ENCODE measurements around the gene MYH14. TPM values are rescaled to one million over a fixed set of nuclear protein-coding genes. Genes with fewer than 3 reads are reported as not detected.
A peak's percentile ranks its signal among the peaks of the same experiment; 100 is the strongest.

MYH14 gene
- total and polyA plus RNA-seq, 3 experiments from 2014 or later: not detected

- no peak for DNase-seq
- no peaks in the 10 kb centered on the region for H3K9me3 ChIP-seq (ENCODE audit: low read length)
- ChIA-PET CTCF (no interaction called here), POLR2A (no interaction called here)
- no peak overlapping the region for H3K27ac Mint-ChIP-seq
- no peak overlapping the region for H3K27ac ChIP-seq (ENCODE audit: low read depth, low read length)
- peaks cover 35 to 63% of the 10 kb centered on the region in 2 donors for H3K27me3 Mint-ChIP-seq
- H3K9me3 Mint-ChIP-seq: peaks cover 0 to 2% (median 0%) of the 10 kb centered on the region in 5 donors
- no peaks in the 10 kb centered on the region for H3K27me3 ChIP-seq (ENCODE audit: insufficient read depth, low read length, poor library complexity, severe bottlenecking)
- peaks cover 4% of the 10 kb centered on the region for H3K4me1 ChIP-seq (ENCODE audit: insufficient read depth, low read length)
- H3K36me3 Mint-ChIP-seq: no peaks in the 10 kb centered on the region
- peaks cover 4 to 13% (median 8%) of the 10 kb centered on the region in 3 donors for H3K4me1 Mint-ChIP-seq
- H3K4me3 ChIP-seq (ENCODE audit: low read length): no peak overlapping the region
- no peaks in the 10 kb centered on the region for H3K36me3 ChIP-seq (ENCODE audit: insufficient read depth, low read length)
- H3K4me3 Mint-ChIP-seq: no peak overlapping the region
These were observed 115.7 kb downstream of the MYH14 start for GRCh38 chr19:50319156-50319555.

- ChIA-PET POLR2A (no interaction called here), CTCF (no interaction called here)
- Histone ChIP-seq H3K27ac (ENCODE audit: low read depth, low read length) (no peak overlapping the region), H3K27me3 (ENCODE audit: insufficient read depth, low read length, poor library complexity, severe bottlenecking) (no peaks in the 10 kb centered on the region), H3K36me3 (ENCODE audit: insufficient read depth, low read length) (no peaks in the 10 kb centered on the region), H3K4me3 (ENCODE audit: low read length) (no peak overlapping the region), H3K4me1 (ENCODE audit: insufficient read depth, low read length) (peaks cover 4% of the 10 kb centered on the region), H3K9me3 (ENCODE audit: low read length) (no peaks in the 10 kb centered on the region)
- Mint-ChIP-seq H3K27me3 (peaks cover 37 to 63% of the 10 kb centered on the region in 2 donors), H3K4me3 (no peak overlapping the region), H3K36me3 (no peaks in the 10 kb centered on the region), H3K9me3 (peaks cover 0 to 4% (median 0%) of the 10 kb centered on the region in 5 donors), H3K4me1 (peaks cover 8 to 14% (median 8%) of the 10 kb centered on the region in 3 donors), H3K27ac (no peak overlapping the region)
- DNase-seq: no peak
These were observed 116.6 kb downstream of the MYH14 start for GRCh38 chr19:50320051-50320450.

- ChIA-PET POLR2A (no interaction called here), CTCF (no interaction called here)
- no peak overlapping the region for H3K27ac ChIP-seq (ENCODE audit: low read depth, low read length)
- peaks cover 4% of the 10 kb centered on the region for H3K4me1 ChIP-seq (ENCODE audit: insufficient read depth, low read length)
- H3K4me3 Mint-ChIP-seq: no peak overlapping the region
- no peaks in the 10 kb centered on the region for H3K9me3 ChIP-seq (ENCODE audit: low read length)
- H3K27me3 ChIP-seq (ENCODE audit: insufficient read depth, low read length, poor library complexity, severe bottlenecking): no peaks in the 10 kb centered on the region
- no peak for DNase-seq
- no peaks in the 10 kb centered on the region for H3K36me3 ChIP-seq (ENCODE audit: insufficient read depth, low read length)
- peaks cover 38 to 63% of the 10 kb centered on the region in 2 donors for H3K27me3 Mint-ChIP-seq
- H3K27ac Mint-ChIP-seq: no peak overlapping the region
- no peak overlapping the region for H3K4me3 ChIP-seq (ENCODE audit: low read length)
- no peaks in the 10 kb centered on the region for H3K36me3 Mint-ChIP-seq
- peaks cover 9 to 11% (median 9%) of the 10 kb centered on the region in 3 donors for H3K4me1 Mint-ChIP-seq
- peaks cover 0 to 4% (median 0%) of the 10 kb centered on the region in 5 donors for H3K9me3 Mint-ChIP-seq
These were observed 117.2 kb downstream of the MYH14 start for GRCh38 chr19:50320596-50320995.

- Mint-ChIP-seq H3K27me3 (peaks cover 38 to 55% of the 10 kb centered on the region in 2 donors), H3K4me1 (peaks cover 7 to 18% (median 13%) of the 10 kb centered on the region in 3 donors), H3K4me3 (no peak overlapping the region), H3K9me3 (peaks cover 0 to 5% (median 2%) of the 10 kb centered on the region in 5 donors), H3K36me3 (no peaks in the 10 kb centered on the region), H3K27ac (no peak overlapping the region)
- ChIA-PET POLR2A (no interaction called here), CTCF (interaction anchor here (0.6 kb wide), 1 partner anchor 14 kb away, joined by 3 read pairs; no protein-coding TSS in a partner anchor)
- no peak overlapping the region for H3K4me3 ChIP-seq (ENCODE audit: low read length)
- H3K27ac ChIP-seq (ENCODE audit: low read depth, low read length): no peak overlapping the region
- H3K4me1 ChIP-seq (ENCODE audit: insufficient read depth, low read length): peaks cover 7% of the 10 kb centered on the region
- DNase-seq: no peak
- no peaks in the 10 kb centered on the region for H3K9me3 ChIP-seq (ENCODE audit: low read length)
- H3K27me3 ChIP-seq (ENCODE audit: insufficient read depth, low read length, poor library complexity, severe bottlenecking): peaks cover 11% of the 10 kb centered on the region
- no peaks in the 10 kb centered on the region for H3K36me3 ChIP-seq (ENCODE audit: insufficient read depth, low read length)
These were observed 118.4 kb downstream of the MYH14 start for GRCh38 chr19:50321831-50322230.

GRCh38 chr19:50322234-50322633 is 118.8 kb downstream of the MYH14 start:
- no peaks in the 10 kb centered on the region for H3K36me3 Mint-ChIP-seq
- peaks cover 15% of the 10 kb centered on the region for H3K27me3 ChIP-seq (ENCODE audit: insufficient read depth, low read length, poor library complexity, severe bottlenecking)
- POLR2A ChIA-PET: no interaction called here
- H3K9me3 ChIP-seq (ENCODE audit: low read length): no peaks in the 10 kb centered on the region
- no peak for DNase-seq
- peaks cover 11 to 22% (median 17%) of the 10 kb centered on the region in 3 donors for H3K4me1 Mint-ChIP-seq
- no peak overlapping the region for H3K4me3 ChIP-seq (ENCODE audit: low read length)
- CTCF ChIA-PET: interaction anchor here (0.6 kb wide), 1 partner anchor 13 kb away, joined by 3 read pairs; no protein-coding TSS in a partner anchor
- peaks cover 7% of the 10 kb centered on the region for H3K4me1 ChIP-seq (ENCODE audit: insufficient read depth, low read length)
- H3K27ac ChIP-seq (ENCODE audit: low read depth, low read length): no peak overlapping the region
- no peak overlapping the region for H3K4me3 Mint-ChIP-seq
- peaks cover 0 to 9% (median 5%) of the 10 kb centered on the region in 5 donors for H3K9me3 Mint-ChIP-seq
- H3K27me3 Mint-ChIP-seq: peaks cover 42 to 59% of the 10 kb centered on the region in 2 donors
- H3K27ac Mint-ChIP-seq: peak overlapping the region in 1 of 8 donors; percentile 86
- H3K36me3 ChIP-seq (ENCODE audit: insufficient read depth, low read length): no peaks in the 10 kb centered on the region

- Histone ChIP-seq H3K36me3 (ENCODE audit: insufficient read depth, low read length) (no peaks in the 10 kb centered on the region), H3K4me1 (ENCODE audit: insufficient read depth, low read length) (peaks cover 7% of the 10 kb centered on the region), H3K27me3 (ENCODE audit: insufficient read depth, low read length, poor library complexity, severe bottlenecking) (peaks cover 21% of the 10 kb centered on the region), H3K9me3 (ENCODE audit: low read length) (no peaks in the 10 kb centered on the region), H3K4me3 (ENCODE audit: low read length) (no peak overlapping the region), H3K27ac (ENCODE audit: low read depth, low read length) (no peak overlapping the region)
- Mint-ChIP-seq H3K4me3 (no peak overlapping the region), H3K36me3 (no peaks in the 10 kb centered on the region), H3K4me1 (peaks cover 17 to 29% (median 20%) of the 10 kb centered on the region in 3 donors), H3K27me3 (peaks cover 41 to 57% of the 10 kb centered on the region in 2 donors), H3K9me3 (peaks cover 0 to 15% (median 8%) of the 10 kb centered on the region in 5 donors), H3K27ac (no peak overlapping the region)
- POLR2A ChIA-PET: no interaction called here
- no peak for DNase-seq
- CTCF ChIA-PET: no interaction called here
These were observed 119.7 kb downstream of the MYH14 start for GRCh38 chr19:50322931-50323781.

- ChIA-PET POLR2A (no interaction called here), CTCF (no interaction called here)
- Mint-ChIP-seq H3K4me1 (peaks cover 17 to 29% (median 20%) of the 10 kb centered on the region in 3 donors), H3K36me3 (no peaks in the 10 kb centered on the region), H3K27me3 (peaks cover 36 to 53% of the 10 kb centered on the region in 2 donors), H3K27ac (no peak overlapping the region), H3K9me3 (peaks cover 0 to 15% (median 8%) of the 10 kb centered on the region in 5 donors), H3K4me3 (no peak overlapping the region)
- Histone ChIP-seq H3K36me3 (ENCODE audit: insufficient read depth, low read length) (no peaks in the 10 kb centered on the region), H3K4me1 (ENCODE audit: insufficient read depth, low read length) (peaks cover 7% of the 10 kb centered on the region), H3K27ac (ENCODE audit: low read depth, low read length) (no peak overlapping the region), H3K27me3 (ENCODE audit: insufficient read depth, low read length, poor library complexity, severe bottlenecking) (peaks cover 21% of the 10 kb centered on the region), H3K4me3 (ENCODE audit: low read length) (no peak overlapping the region), H3K9me3 (ENCODE audit: low read length) (no peaks in the 10 kb centered on the region)
- no peak for DNase-seq
These were observed 120.3 kb downstream of the MYH14 start for GRCh38 chr19:50323782-50324133.

- no peak for DNase-seq
- Histone ChIP-seq H3K4me3 (ENCODE audit: low read length) (no peak overlapping the region), H3K9me3 (ENCODE audit: low read length) (no peaks in the 10 kb centered on the region), H3K27me3 (ENCODE audit: insufficient read depth, low read length, poor library complexity, severe bottlenecking) (peaks cover 22% of the 10 kb centered on the region), H3K4me1 (ENCODE audit: insufficient read depth, low read length) (peaks cover 9% of the 10 kb centered on the region), H3K27ac (ENCODE audit: low read depth, low read length) (no peak overlapping the region), H3K36me3 (ENCODE audit: insufficient read depth, low read length) (no peaks in the 10 kb centered on the region)
- ChIA-PET CTCF (no interaction called here), POLR2A (no interaction called here)
- Mint-ChIP-seq H3K36me3 (no peaks in the 10 kb centered on the region), H3K27me3 (peaks cover 36 to 50% of the 10 kb centered on the region in 2 donors), H3K27ac (no peak overlapping the region), H3K9me3 (peaks cover 0 to 16% (median 11%) of the 10 kb centered on the region in 5 donors), H3K4me3 (no peak overlapping the region), H3K4me1 (peaks cover 20 to 32% (median 22%) of the 10 kb centered on the region in 3 donors)
These were observed 120.9 kb downstream of the MYH14 start for GRCh38 chr19:50324331-50324730.
